HCT116 (cell line): ENCODE results near the gene SPPL2B.

Experiments used
- CEBPB ChIP-seq: IDR thresholded peaks from 2 replicates; pipeline ENCODE4 v1.6.1; 2012; ENCODE audit warnings: low read depth
- CTCF ChIP-seq, 3 experiments: fragments of 200-600 bp in 1 of 3; sonication (generic) in 1 of 3; IDR thresholded peaks in 2 of 3; conservative IDR thresholded peaks in 1 of 3; 2 replicates each; pipeline ENCODE4 v1.5.1; 2012 to 2017; ENCODE audit warnings: low read depth in 2 of 3, low read length in 2 of 3, antibody characterized with exemption in 1 of 3, borderline replicate concordance in 1 of 3, control low read depth in 1 of 3, mild to moderate bottlenecking in 1 of 3, mixed read lengths in 1 of 3, mixed run types in 1 of 3, moderate library complexity in 1 of 3; ENCODE audit not compliant: insufficient read depth in 1 of 3
- EGR1 ChIP-seq: IDR thresholded peaks from 2 replicates; pipeline ENCODE4 v1.6.1; 2012; ENCODE audit warnings: low read depth
- EZH2 ChIP-seq: fragments of 200-600 bp; sonication (generic); IDR thresholded peaks from 2 replicates; pipeline ENCODE4 v1.6.1; 2017; ENCODE audit warnings: antibody characterized with exemption, mixed run types
- EZH2phosphoT487 ChIP-seq: fragments of 200-600 bp; IDR thresholded peaks from 2 replicates; pipeline ENCODE4 v1.6.1; 2018; ENCODE audit warnings: antibody characterized with exemption, borderline replicate concordance
- JUND ChIP-seq: IDR thresholded peaks from 2 replicates; pipeline ENCODE4 v1.6.1; 2012
- MAX ChIP-seq: IDR thresholded peaks from 2 replicates; pipeline ENCODE4 v1.6.1; 2012
- POLR2A ChIP-seq: IDR thresholded peaks from 2 replicates; pipeline ENCODE4 v1.7.0; 2011; ENCODE audit warnings: borderline replicate concordance; ENCODE audit not compliant: insufficient read depth, insufficient read length; ENCODE audit errors: extremely low read depth
- POLR2AphosphoS5 ChIP-seq: IDR thresholded peaks from 2 replicates; pipeline ENCODE4 v1.6.1; 2011; ENCODE audit warnings: mild to moderate bottlenecking, low read depth, low read length, moderate library complexity
- RAD21 ChIP-seq: IDR thresholded peaks from 2 replicates; pipeline ENCODE4 v1.6.1; 2012; ENCODE audit warnings: low read depth, mild to moderate bottlenecking
- REST ChIP-seq: IDR thresholded peaks from 2 replicates; pipeline ENCODE4 v1.6.1; 2012; ENCODE audit warnings: low read depth
- SP1 ChIP-seq: IDR thresholded peaks from 2 replicates; pipeline ENCODE4 v1.6.1; 2012; ENCODE audit warnings: low read depth
- SRF ChIP-seq: IDR thresholded peaks from 2 replicates; pipeline ENCODE4 v1.6.1; 2012; ENCODE audit warnings: low read depth
- ZFX ChIP-seq: fragments of 450-650 bp; IDR thresholded peaks from 2 replicates; pipeline ENCODE4 v1.6.1; 2017

GRCh38 chr19:2320939-2321338, 7.5 kb upstream of the SPPL2B start:
- TF ChIP-seq MAX: no peak
- 0 out of 2 replicates have a peak, but pooled peaks have one; percentile 17 for TF ChIP-seq POLR2AphosphoS5
- TF ChIP-seq CTCF (IDR thresholded peaks at IDR 0.05 in 2 of 3, conservative IDR thresholded peaks at IDR 0.05 in 1 of 3; ENCODE audit: borderline replicate concordance in 1 of 3, insufficient read depth in 1 of 3, low read depth in 2 of 3, low read length in 2 of 3): no peak
- TF ChIP-seq EZH2phosphoT487: no peak
- TF ChIP-seq JUND: no peak
- no peak for TF ChIP-seq POLR2A
- no peak for TF ChIP-seq REST
- TF ChIP-seq SP1: no peak
- TF ChIP-seq EZH2: no peak
- TF ChIP-seq ZFX: no peak
- no peak for TF ChIP-seq EGR1
- TF ChIP-seq SRF: no peak
- TF ChIP-seq RAD21: no peak
- no peak for TF ChIP-seq CEBPB
